GM19035 (cell line): ENCODE measurements around the gene ZBTB4.

Source experiments
- ATAC-seq: cut with Tn5 transposase; IDR thresholded peaks from one replicate; pipeline ENCODE4 v1.9.1; 2021; ENCODE audit not compliant: unreplicated experiment

The ZBTB4 gene

GRCh38 chr17:7426203-7426863 lies 53.1 kb downstream of the ZBTB4 start:
- no peak for ATAC-seq

DNA sequence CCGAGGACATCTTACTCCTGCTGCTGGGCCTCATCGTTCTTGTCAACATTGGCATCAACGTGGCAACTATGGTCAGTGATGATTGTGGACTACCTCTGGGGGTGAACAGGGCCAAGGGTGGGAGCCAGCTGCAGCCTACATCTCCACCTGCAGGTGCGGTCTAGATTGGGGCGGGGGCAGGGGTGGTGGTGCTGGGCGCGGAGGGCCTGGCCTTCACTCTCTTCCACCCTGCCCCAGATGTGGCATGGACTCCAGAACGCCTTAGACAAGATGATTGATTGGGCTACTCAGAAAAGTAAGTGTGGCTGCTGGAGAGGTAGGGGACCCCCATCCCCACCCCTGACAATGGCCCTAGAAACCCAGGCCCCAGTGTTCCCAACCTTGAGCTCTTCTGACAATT lies 53.7 kb downstream of the ZBTB4 start:
- no peak for ATAC-seq

- no peak for ATAC-seq
Measured at GRCh38 chr17:7425316-7425715, 54.1 kb downstream of the ZBTB4 start, which contains the start of gene SPEM2. Gene SPEM2, plus strand, starts transcription at chr17:7425616. Its CDS starts 73 bp downstream, at chr17:7425689.

DNA sequence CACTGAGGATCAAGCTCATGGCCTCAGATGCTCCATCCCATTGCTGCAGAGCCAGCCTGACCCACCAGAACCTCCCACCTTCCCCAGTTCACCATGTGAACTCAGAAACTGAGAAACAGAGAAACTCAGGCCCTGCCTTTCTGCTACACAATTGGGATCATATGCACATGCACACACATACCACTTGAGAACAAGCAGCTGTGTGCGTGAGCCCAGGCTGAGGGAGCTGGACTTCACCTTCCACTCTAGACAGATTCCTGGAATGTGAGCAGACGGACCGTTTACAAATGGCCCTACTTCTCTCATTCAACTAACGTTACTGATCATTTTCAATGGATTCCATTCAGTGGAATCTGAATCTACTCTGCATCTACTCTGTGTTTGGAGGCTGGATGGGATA lies 55.8 kb downstream of the ZBTB4 start:
- no peak for ATAC-seq

DNA sequence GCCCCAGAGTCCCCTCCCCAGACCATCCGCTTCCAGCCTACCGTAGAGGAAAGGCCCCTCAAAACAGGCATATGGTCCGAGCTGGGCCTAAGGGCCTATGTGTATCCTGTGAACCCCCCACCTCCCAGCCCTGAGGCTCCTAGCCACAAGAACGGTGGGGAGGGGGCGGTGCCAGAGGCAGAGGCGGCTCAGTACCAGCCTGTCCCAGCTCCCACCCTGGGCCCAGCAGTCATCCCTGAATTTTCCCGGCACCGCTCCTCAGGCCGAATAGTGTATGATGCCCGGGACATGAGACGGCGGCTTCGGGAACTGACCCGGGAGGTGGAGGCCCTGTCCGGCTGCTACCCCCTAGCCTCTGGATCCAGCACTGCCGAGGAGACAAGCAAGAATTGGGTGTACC lies 58.2 kb downstream of the ZBTB4 start:
- no peak for ATAC-seq

GRCh38 chr17:7419819-7420610 lies 59.4 kb downstream of the ZBTB4 start, which contains the start of gene SPEM1:
Gene SPEM1, plus strand, starts transcription at chr17:7420324. Its CDS starts 61 bp downstream, at chr17:7420385.
- no peak for ATAC-seq

DNA sequence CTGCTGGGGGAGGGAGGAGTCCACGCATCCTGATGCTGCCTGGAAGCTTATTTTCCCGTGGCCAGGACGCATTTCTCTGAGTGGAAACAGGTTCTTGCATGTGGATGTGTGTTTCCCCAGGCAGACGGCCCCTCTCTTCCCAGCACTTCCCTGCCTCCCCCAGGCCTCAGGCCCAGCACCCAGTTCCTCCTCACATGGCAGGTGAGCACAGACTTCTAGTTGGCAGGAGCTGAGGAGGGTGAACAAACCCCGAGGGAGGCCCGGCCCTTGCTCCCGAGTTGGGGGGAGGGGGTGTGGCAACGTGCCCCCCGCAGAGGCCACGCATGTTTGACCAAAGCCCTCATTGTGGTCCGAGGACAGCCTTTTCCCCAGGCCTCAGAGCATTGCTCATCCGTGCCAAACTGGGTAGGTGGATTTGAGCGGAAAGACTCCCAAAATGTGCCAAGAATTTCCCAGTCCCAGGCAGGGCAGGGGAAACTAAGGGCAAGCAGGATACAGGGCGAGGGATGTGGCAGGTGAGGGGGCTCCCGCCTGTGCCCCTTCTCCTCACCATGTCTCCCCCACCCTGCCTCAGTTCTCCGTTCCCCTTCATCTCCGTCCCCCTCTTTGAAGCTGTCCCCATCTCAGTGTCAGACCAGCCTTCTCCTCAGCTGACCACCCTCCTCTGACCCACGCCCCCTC lies 60.8 kb downstream of the ZBTB4 start:
- ATAC-seq = no peak

GRCh38 chr17:7417056-7417655 lies 62.3 kb downstream of the ZBTB4 start:
- no peak for ATAC-seq

GRCh38 chr17:7416323-7416722 lies 63.1 kb downstream of the ZBTB4 start:
- ATAC-seq = no peak

GRCh38 chr17:7415784-7416183 lies 63.6 kb downstream of the ZBTB4 start:
- ATAC-seq = no peak

DNA sequence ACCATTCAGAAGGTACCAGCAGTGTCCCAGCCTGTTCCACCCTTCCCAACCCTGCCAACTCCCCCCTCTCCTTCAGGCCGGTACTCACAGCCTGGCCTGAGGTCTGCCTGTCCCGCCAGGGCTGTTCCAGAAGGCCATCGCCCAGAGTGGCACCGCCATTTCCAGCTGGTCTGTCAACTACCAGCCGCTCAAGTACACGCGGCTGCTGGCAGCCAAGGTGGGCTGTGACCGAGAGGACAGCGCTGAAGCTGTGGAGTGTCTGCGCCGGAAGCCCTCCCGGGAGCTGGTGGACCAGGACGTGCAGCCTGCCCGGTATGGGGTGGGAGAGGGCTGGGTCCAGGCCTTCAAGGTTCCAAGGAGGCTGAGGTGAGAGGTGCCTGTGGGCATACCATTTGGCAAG lies 64.6 kb downstream of the ZBTB4 start:
- no peak for ATAC-seq

DNA sequence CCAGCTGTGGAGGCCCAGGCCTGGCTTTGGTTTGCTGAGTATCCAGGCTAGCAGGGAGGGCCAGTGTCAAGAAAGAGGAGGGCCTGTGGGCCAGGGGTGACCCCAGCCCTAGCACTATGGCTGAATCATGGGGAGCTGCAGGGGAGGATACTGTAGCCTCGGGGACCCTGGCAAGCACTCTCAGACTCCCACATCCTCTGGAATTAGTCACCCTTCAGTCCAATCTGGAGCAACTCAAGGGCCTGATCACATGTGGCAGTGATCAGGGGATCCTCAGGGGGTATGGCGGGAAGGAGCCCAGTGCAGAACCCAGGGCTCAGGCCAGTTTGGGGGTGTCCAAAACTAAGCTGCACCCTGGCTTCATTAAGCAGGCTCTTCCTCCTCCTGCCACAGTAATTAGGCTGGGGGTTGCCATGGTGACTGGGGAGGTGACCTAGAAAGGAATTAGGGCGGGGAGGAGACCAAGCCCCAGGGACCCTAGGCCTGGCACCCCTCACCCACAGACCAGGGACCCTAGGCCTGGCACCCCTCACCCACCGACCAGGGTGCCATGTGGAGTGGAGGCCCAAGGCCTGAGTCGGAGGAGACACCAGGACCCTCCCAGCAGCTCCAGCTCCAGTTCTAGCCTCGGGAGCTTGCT lies 66.0 kb downstream of the ZBTB4 start:
- no peak for ATAC-seq

DNA sequence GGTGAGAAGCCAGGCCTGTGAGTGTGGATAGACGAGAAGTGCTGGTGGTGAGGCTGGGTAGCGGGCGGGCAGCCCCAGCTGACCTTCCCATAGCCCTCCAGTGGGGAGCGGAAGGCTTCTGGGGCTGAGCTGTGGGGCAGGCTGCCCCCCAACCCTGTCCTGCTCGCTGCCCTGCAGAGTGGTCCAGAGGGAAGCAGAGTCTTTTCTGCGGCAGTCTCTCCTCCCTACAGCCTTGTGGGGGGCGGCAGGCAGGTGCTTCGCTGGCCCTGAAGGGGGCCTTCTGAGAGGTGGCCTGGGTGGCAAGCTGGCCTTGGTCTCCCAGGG lies 68.0 kb downstream of the ZBTB4 start:
- no peak for ATAC-seq

DNA sequence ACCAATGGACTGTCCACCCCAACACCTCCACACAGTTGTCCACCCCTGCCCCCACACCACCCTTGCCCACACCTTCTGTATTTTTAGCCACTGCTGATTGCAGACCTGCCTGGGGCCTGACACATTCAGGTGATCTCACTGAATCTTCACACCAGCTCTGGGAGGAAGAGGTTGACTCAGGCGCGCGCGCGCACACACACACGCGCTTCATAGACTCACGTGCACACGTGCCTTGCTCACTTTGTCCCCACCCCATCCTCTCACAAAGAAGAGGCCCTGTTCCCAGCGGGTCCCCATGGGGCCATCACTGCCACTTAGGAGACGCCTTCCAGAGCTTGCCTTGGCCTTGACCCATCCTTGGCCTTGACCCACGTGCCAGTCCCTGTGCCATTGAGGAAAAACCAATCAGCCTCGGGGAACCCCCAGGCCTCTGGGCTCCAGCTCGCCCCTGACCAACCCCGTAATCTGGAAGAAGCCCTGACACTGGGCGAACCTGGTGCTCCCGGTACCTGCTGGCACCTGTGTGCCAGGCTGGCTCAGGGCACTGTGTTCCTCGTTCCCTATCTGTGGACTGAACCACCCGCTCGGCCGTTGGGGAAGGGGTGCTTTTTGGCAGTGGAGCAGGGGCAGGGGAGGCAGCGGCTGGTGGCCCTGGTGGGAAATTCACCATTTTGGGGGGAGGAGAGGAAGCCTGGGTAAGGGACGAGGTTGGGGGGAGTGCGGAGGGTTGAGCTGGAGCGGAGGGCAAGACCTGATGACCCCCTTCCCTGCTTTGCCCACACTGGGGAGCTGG lies 68.6 kb downstream of the ZBTB4 start:
- no peak for ATAC-seq

- ATAC-seq = no peak
Measured at GRCh38 chr17:7409716-7410115, 69.7 kb downstream of the ZBTB4 start.
